ENCODE measurements around the gene GH2. TPM values are rescaled to one million over a fixed set of nuclear protein-coding genes. Genes with fewer than 3 reads are reported as not detected.
"Not testable (repeated sequence)": the region's sequence is repeated elsewhere in the genome, so short reads cannot be mapped to it uniquely, and the experiment has no call there.

GH2 gene
- total and polyA plus RNA-seq, 2 donors (not counting 3 experiments of a cell fraction or from before 2014, with no cell fraction given) = not detected

GRCh38 chr17:63880706-63881105, 1.0 kb downstream of the GH2 start:
- Histone ChIP-seq H3K4me2 (ENCODE audit: insufficient read depth, low read length) (no peak overlapping the region), H3K9ac (replicated peaks; ENCODE audit: extremely low read depth, insufficient read depth, low read length) (no peak overlapping the region), H3K79me2 (ENCODE audit: control insufficient read depth, insufficient read depth, low read length) (no peaks in the 10 kb centered on the region), H2AFZ (ENCODE audit: low read depth, low read length) (no peak overlapping the region), H3K27ac (ENCODE audit: insufficient read depth, low read depth, low read length) (no peak overlapping the region), H3K9me1 (replicated peaks; ENCODE audit: control insufficient read depth, extremely low read depth, insufficient read depth, low read length) (no peaks in the 10 kb centered on the region), H4K20me1 (replicated peaks; ENCODE audit: control insufficient read depth, extremely low read depth, insufficient read depth, low read length) (no peaks in the 10 kb centered on the region), H3K36me3 (ENCODE audit: control insufficient read depth in 2 of 2, extremely low read depth in 1 of 2, insufficient read depth in 2 of 2, low read length in 2 of 2) (no peaks in the 10 kb centered on the region), H3K4me3 (replicated peaks in 1 of 3; ENCODE audit: insufficient read depth in 1 of 3, low read depth in 1 of 3, low read length in 3 of 3) (no peak overlapping the region), H3K4me1 (ENCODE audit: control insufficient read depth, extremely low read depth, insufficient read depth, low read length) (no peaks in the 10 kb centered on the region), H3K27me3 (ENCODE audit: control insufficient read depth in 2 of 2, insufficient read depth in 2 of 2, low read length in 2 of 2) (peaks cover 0 to 3% of the 10 kb centered on the region in 2 experiments), H3K9me3 (replicated peaks; ENCODE audit: control insufficient read depth, insufficient read depth, low read length) (no peaks in the 10 kb centered on the region)
- ChIA-PET POLR2A (no interaction called here), CTCF (interaction anchor here (1.0 to 2.5 kb wide), 4 partner anchors 14 to 66 kb away, joined by 3 to 19 read pairs (median 4); no protein-coding TSS in a partner anchor)
- TF ChIP-seq FOS (IDR thresholded peaks at IDR 0.05; ENCODE audit: borderline replicate concordance, insufficient read depth, low read length) (no peak), GATA2 (IDR thresholded peaks at IDR 0.05; ENCODE audit: insufficient read depth, insufficient read length, low read depth, low read length) (no peak), POLR2AphosphoS5 (IDR thresholded peaks at IDR 0.05; ENCODE audit: insufficient read depth, low read depth, low read length) (no peak), CTCF (IDR thresholded peaks at IDR 0.05; ENCODE audit: extremely low read depth in 1 of 2, insufficient read depth in 1 of 2, low read depth in 1 of 2, low read length in 2 of 2) (no peak), MAX (IDR thresholded peaks at IDR 0.05; ENCODE audit: insufficient read depth, insufficient read length) (no peak), EZH2 (IDR thresholded peaks at IDR 0.05; ENCODE audit: borderline replicate concordance, low read depth, low read length, severe bottlenecking) (no peak), MYC (IDR thresholded peaks at IDR 0.05; ENCODE audit: low read depth, low read length) (no peak), POLR2A (IDR thresholded peaks at IDR 0.05; ENCODE audit: low read depth, low read length) (no peak), JUN (IDR thresholded peaks at IDR 0.05; ENCODE audit: borderline replicate concordance, insufficient read depth, insufficient read length, low read depth) (no peak)
- no peak for FAIRE-seq
- dilution Hi-C loops (cut with MboI; ENCODE audit: extremely low pct_ligation_motif_present, low sequenced_read_pairs) (no loop called here), intact Hi-C loops (cut with micrococcal nuclease) (no loop called here)
- DNase-seq (ENCODE audit: low read depth, low spot score) = no peak
- no TSS peak for BruUV-seq (replicated peaks)

GRCh38 chr17:63878413-63878812, 3.3 kb downstream of the GH2 start:
- H3K9me1 ChIP-seq (replicated peaks; ENCODE audit: control insufficient read depth, extremely low read depth, insufficient read depth, low read length); H3K27ac ChIP-seq (ENCODE audit: insufficient read depth, low read depth, low read length); H3K36me3 ChIP-seq (ENCODE audit: control insufficient read depth in 2 of 2, extremely low read depth in 1 of 2, insufficient read depth in 2 of 2, low read length in 2 of 2); H3K79me2 ChIP-seq (ENCODE audit: control insufficient read depth, insufficient read depth, low read length); H3K9me3 ChIP-seq (replicated peaks; ENCODE audit: control insufficient read depth, insufficient read depth, low read length); BruUV-seq (replicated peaks); H3K9ac ChIP-seq (replicated peaks; ENCODE audit: extremely low read depth, insufficient read depth, low read length); FAIRE-seq; DNase-seq (ENCODE audit: low read depth, low spot score); H3K4me2 ChIP-seq (ENCODE audit: insufficient read depth, low read length); H3K27me3 ChIP-seq (ENCODE audit: control insufficient read depth in 2 of 2, insufficient read depth in 2 of 2, low read length in 2 of 2); H2AFZ ChIP-seq (ENCODE audit: low read depth, low read length); H3K4me3 ChIP-seq (replicated peaks in 1 of 3; ENCODE audit: insufficient read depth in 1 of 3, low read depth in 1 of 3, low read length in 3 of 3); POLR2A ChIA-PET; intact Hi-C loops (cut with micrococcal nuclease); H3K4me1 ChIP-seq (ENCODE audit: control insufficient read depth, extremely low read depth, insufficient read depth, low read length); H4K20me1 ChIP-seq (replicated peaks; ENCODE audit: control insufficient read depth, extremely low read depth, insufficient read depth, low read length); dilution Hi-C loops (cut with MboI; ENCODE audit: extremely low pct_ligation_motif_present, low sequenced_read_pairs): not testable (repeated sequence)
- CTCF ChIA-PET = interaction anchor here (0.6 to 1.6 kb wide), 3 partner anchors 12 to 30 kb away, joined by 3 to 5 read pairs (median 4); no protein-coding TSS in a partner anchor

- FAIRE-seq; POLR2A ChIA-PET; BruUV-seq (replicated peaks): not testable (repeated sequence)
Observed at GRCh38 chr17:63874693-63875092, 7.1 kb downstream of the GH2 start.

More at GRCh38 chr17:63874693-63875092, 7.1 kb downstream of the GH2 start:
- H3K4me1 ChIP-seq (ENCODE audit: control insufficient read depth, extremely low read depth, insufficient read depth, low read length); intact Hi-C loops (cut with micrococcal nuclease); H3K4me2 ChIP-seq (ENCODE audit: insufficient read depth, low read length); H3K9ac ChIP-seq (replicated peaks; ENCODE audit: extremely low read depth, insufficient read depth, low read length); H3K9me1 ChIP-seq (replicated peaks; ENCODE audit: control insufficient read depth, extremely low read depth, insufficient read depth, low read length); H3K9me3 ChIP-seq (replicated peaks; ENCODE audit: control insufficient read depth, insufficient read depth, low read length); DNase-seq (ENCODE audit: low read depth, low spot score); H4K20me1 ChIP-seq (replicated peaks; ENCODE audit: control insufficient read depth, extremely low read depth, insufficient read depth, low read length); H3K36me3 ChIP-seq (ENCODE audit: control insufficient read depth in 2 of 2, extremely low read depth in 1 of 2, insufficient read depth in 2 of 2, low read length in 2 of 2); H2AFZ ChIP-seq (ENCODE audit: low read depth, low read length); H3K4me3 ChIP-seq (replicated peaks in 1 of 3; ENCODE audit: insufficient read depth in 1 of 3, low read depth in 1 of 3, low read length in 3 of 3); H3K79me2 ChIP-seq (ENCODE audit: control insufficient read depth, insufficient read depth, low read length); H3K27me3 ChIP-seq (ENCODE audit: control insufficient read depth in 2 of 2, insufficient read depth in 2 of 2, low read length in 2 of 2); dilution Hi-C loops (cut with MboI; ENCODE audit: extremely low pct_ligation_motif_present, low sequenced_read_pairs); H3K27ac ChIP-seq (ENCODE audit: insufficient read depth, low read depth, low read length): not testable (repeated sequence)
- CTCF ChIA-PET = interaction anchor here (1.4 to 2.0 kb wide), 2 partner anchors 8 to 9 kb away, joined by 3 to 8 read pairs; no protein-coding TSS in a partner anchor
